SK-N-SH (cell line): ENCODE results near the gene CADM2. TPM values are rescaled to one million over a fixed set of nuclear protein-coding genes. Genes with fewer than 3 reads are reported as not detected.

Experiments used
- CTCF ChIA-PET: fragments of 300-600, 350-600 bp; formaldehyde crosslinking; extraction: SDS; loops from one replicate; lab custom pipeline; 2021; lab: Yijun Ruan, JAX
- POLR2A ChIA-PET: fragments of 350-600 bp; sonication (Branson Sonifier 250); formaldehyde crosslinking; extraction: SDS; loops from one replicate; lab custom pipeline; 2020; ENCODE audit warnings: antibody characterized with exemption, inconsistent platforms; lab: Yijun Ruan, JAX
- DNase-seq: peaks from one replicate; pipeline ENCODE4 v3.0.0; 2012
- H2AFZ ChIP-seq: fragments of 200-600 bp; sonication (generic); 2 replicates; pipeline ENCODE4 v1.8.1; 2016; ENCODE audit warnings: antibody characterized with exemption, mild to moderate bottlenecking, low read depth
- H3F3A ChIP-seq: fragments of 200-600 bp; sonication (generic); replicated peaks from 2 replicates; pipeline ENCODE3; 2016; ENCODE audit warnings: antibody characterized with exemption, mild to moderate bottlenecking; ENCODE audit not compliant: insufficient read depth
- H3K27ac ChIP-seq, 2 experiments: fragments of 200-500 bp in 1 of 2; fragments of 200-600 bp in 1 of 2; sonication (Bioruptor generic) in 1 of 2; sonication (generic), shearing (Covaris generic) in 1 of 2; 2 replicates each; pipeline versions ENCODE4 v1.5.1 to v1.6.1; 2014 to 2016; ENCODE audit warnings: low read depth in 2 of 2, inconsistent platforms in 1 of 2, low read length in 1 of 2, mild to moderate bottlenecking in 1 of 2, mixed read lengths in 1 of 2
- H3K27me3 ChIP-seq: fragments of 200-600 bp; sonication (generic), shearing (Covaris generic); 2 replicates; pipeline ENCODE4 v1.6.1; 2016; ENCODE audit warnings: mixed run types; ENCODE audit not compliant: insufficient read depth
- H3K36me3 ChIP-seq, 2 experiments: fragments of 200-500 bp in 1 of 2; fragments of 200-600 bp in 1 of 2; sonication (Bioruptor generic) in 1 of 2; sonication (generic) in 1 of 2; replicated peaks in 1 of 2; 2 replicates each; pipeline versions ENCODE3 to v1.5.1; 2014 to 2016; ENCODE audit warnings: low read length in 1 of 2, mild to moderate bottlenecking in 1 of 2; ENCODE audit not compliant: insufficient read depth in 2 of 2, control insufficient read depth in 1 of 2
- H3K4me1 ChIP-seq, 2 experiments: fragments of 200-500 bp in 1 of 2; fragments of 200-600 bp in 1 of 2; sonication (Bioruptor generic) in 1 of 2; sonication (generic), shearing (Covaris generic) in 1 of 2; 2 replicates each; pipeline versions ENCODE4 v1.5.1 to v1.6.1; 2014 to 2016; ENCODE audit warnings: low read depth in 1 of 2, low read length in 1 of 2, mixed run types in 1 of 2; ENCODE audit not compliant: insufficient read depth in 2 of 2, control insufficient read depth in 1 of 2
- H3K4me2 ChIP-seq: fragments of 200-600 bp; sonication (generic), shearing (Covaris generic); 2 replicates; pipeline ENCODE4 v1.6.1; 2017; ENCODE audit warnings: mixed run types
- H3K4me3 ChIP-seq, 2 experiments: fragments of 200-500 bp in 1 of 2; fragments of 200-600 bp in 1 of 2; sonication (Bioruptor generic) in 1 of 2; sonication (generic), shearing (Covaris generic) in 1 of 2; 2 replicates each; pipeline versions ENCODE4 v1.5.1 to v1.8.1; 2014 to 2016; ENCODE audit warnings: low read depth in 2 of 2, inconsistent platforms in 1 of 2, low read length in 1 of 2, mild to moderate bottlenecking in 1 of 2, mixed read lengths in 1 of 2, moderate library complexity in 1 of 2
- H3K79me2 ChIP-seq: fragments of 200-600 bp; sonication (generic); 2 replicates; pipeline ENCODE4 v1.8.1; 2017; ENCODE audit warnings: mild to moderate bottlenecking; ENCODE audit not compliant: insufficient read depth
- H3K9ac ChIP-seq: fragments of 200-600 bp; sonication (generic); 2 replicates; pipeline ENCODE4 v1.6.1; 2017; ENCODE audit warnings: mixed run types
- H3K9me2 ChIP-seq: fragments of 200-600 bp; sonication (generic); 2 replicates; pipeline ENCODE4 v1.6.1; 2017; ENCODE audit warnings: mixed run types
- H3K9me3 ChIP-seq: fragments of 200-600 bp; sonication (generic); 2 replicates; pipeline ENCODE4 v1.6.1; 2017; ENCODE audit warnings: mixed run types, mild to moderate bottlenecking, moderate library complexity
- H4K20me1 ChIP-seq: fragments of 200-600 bp; sonication (generic); 2 replicates; pipeline ENCODE4 v1.6.1; 2017; ENCODE audit warnings: mild to moderate bottlenecking, mixed run types; ENCODE audit not compliant: insufficient read depth
- EZH2phosphoT487 ChIP-seq: fragments of 200-600 bp; sonication (generic); IDR thresholded peaks from 2 replicates; pipeline ENCODE4 v1.6.1; 2017; ENCODE audit warnings: low read depth, mixed run types, mild to moderate bottlenecking, antibody characterized with exemption, moderate library complexity, borderline replicate concordance
- FOSL2 ChIP-seq: IDR thresholded peaks from 2 replicates; pipeline ENCODE4 v1.4.0; 2012; ENCODE audit warnings: low read depth, mild to moderate bottlenecking, moderate library complexity, borderline replicate concordance
- IRF3 ChIP-seq: fragments of 150-350 bp; IDR thresholded peaks from 2 replicates; pipeline ENCODE4 v1.6.1; 2016; ENCODE audit warnings: mild to moderate bottlenecking, low read depth, low read length
- RCOR1 ChIP-seq: fragments of 150-350 bp; IDR thresholded peaks from 2 replicates; pipeline ENCODE4 v1.6.1; 2017; ENCODE audit warnings: antibody characterized with exemption, low read length
- TCF12 ChIP-seq: IDR thresholded peaks from 2 replicates; pipeline ENCODE4 v1.4.0; 2012
- WGBS: methylation state at CpG from one replicate; pipeline ENCODE4 v1.1.6; 2017; ENCODE audit warnings: low lambda C conversion rate; 5-methylcytosine and 5-hydroxymethylcytosine counted together
- polyA plus RNA-seq, 3 experiments: library from polyadenylated mRNA; depleted of rRNA; stranded (reverse); fragments of >200 nt; gene quantifications; 2 replicates each; pipeline ENCODE4 v1.2.3, GENCODE V29; 2012
- TF ChIP-seq, protein P1 (sequence below): fragments of 200-600 bp; sonication (generic); IDR thresholded peaks from 2 replicates; pipeline ENCODE4 v1.6.1; 2017; ENCODE audit warnings: antibody characterized with exemption, mild to moderate bottlenecking, moderate library complexity
- TF ChIP-seq, protein P2 (sequence below): IDR thresholded peaks from 2 replicates; pipeline ENCODE4 v1.6.1; 2012; ENCODE audit warnings: mild to moderate bottlenecking, low read depth, low read length, moderate library complexity

CADM2 gene
- polyA plus RNA-seq, 1 of the 3 experiments (the other 2 are of a cell fraction) = 0.46 TPM

- no peak overlapping the region for H2AFZ ChIP-seq
- H3K4me2 ChIP-seq = no peak overlapping the region
- CTCF ChIA-PET = interaction anchor here (0.5 to 1.9 kb wide), 5 partner anchors 9 to 439 kb away, joined by 3 to 7 read pairs (median 6); no protein-coding TSS in a partner anchor
- H3K9ac ChIP-seq = no peak overlapping the region
- peak; percentile 7 for DNase-seq
- POLR2A ChIA-PET = no interaction called here
- no peaks in the 10 kb centered on the region for H3K9me3 ChIP-seq
- H3K27me3 ChIP-seq = no peaks in the 10 kb centered on the region
- no peaks in the 10 kb centered on the region for H3K36me3 ChIP-seq
- H3K27ac ChIP-seq = no peak overlapping the region
- WGBS = 31% methylated on average over 4 of the region's 4 CpGs
- H3K4me1 ChIP-seq = no peaks in the 10 kb centered on the region
- no peak overlapping the region; a peak in 1 of 4 replicates for H3K4me3 ChIP-seq
- no peaks in the 10 kb centered on the region for H3K79me2 ChIP-seq
- no peaks in the 10 kb centered on the region for H3K9me2 ChIP-seq
- no peaks in the 10 kb centered on the region for H4K20me1 ChIP-seq
- no peaks in the 10 kb centered on the region for H3F3A ChIP-seq
- TF ChIP-seq, protein P1, sequence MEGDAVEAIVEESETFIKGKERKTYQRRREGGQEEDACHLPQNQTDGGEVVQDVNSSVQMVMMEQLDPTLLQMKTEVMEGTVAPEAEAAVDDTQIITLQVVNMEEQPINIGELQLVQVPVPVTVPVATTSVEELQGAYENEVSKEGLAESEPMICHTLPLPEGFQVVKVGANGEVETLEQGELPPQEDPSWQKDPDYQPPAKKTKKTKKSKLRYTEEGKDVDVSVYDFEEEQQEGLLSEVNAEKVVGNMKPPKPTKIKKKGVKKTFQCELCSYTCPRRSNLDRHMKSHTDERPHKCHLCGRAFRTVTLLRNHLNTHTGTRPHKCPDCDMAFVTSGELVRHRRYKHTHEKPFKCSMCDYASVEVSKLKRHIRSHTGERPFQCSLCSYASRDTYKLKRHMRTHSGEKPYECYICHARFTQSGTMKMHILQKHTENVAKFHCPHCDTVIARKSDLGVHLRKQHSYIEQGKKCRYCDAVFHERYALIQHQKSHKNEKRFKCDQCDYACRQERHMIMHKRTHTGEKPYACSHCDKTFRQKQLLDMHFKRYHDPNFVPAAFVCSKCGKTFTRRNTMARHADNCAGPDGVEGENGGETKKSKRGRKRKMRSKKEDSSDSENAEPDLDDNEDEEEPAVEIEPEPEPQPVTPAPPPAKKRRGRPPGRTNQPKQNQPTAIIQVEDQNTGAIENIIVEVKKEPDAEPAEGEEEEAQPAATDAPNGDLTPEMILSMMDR = peak; percentile 34
- TF ChIP-seq FOSL2 = no peak
- TF ChIP-seq, all 33 proteins: peak for 1
Measured at GRCh38 chr3:84943379-84943778, 15.4 kb upstream of the CADM2 start.

GRCh38 chr3:84946240-84946639 is 12.5 kb upstream of the CADM2 start:
- no peaks in the 10 kb centered on the region for H4K20me1 ChIP-seq
- no peak for TF ChIP-seq TCF12
- no peak for TF ChIP-seq EZH2phosphoT487
- no peak for TF ChIP-seq RCOR1
- TF ChIP-seq IRF3 = no peak
- TF ChIP-seq, protein P2, sequence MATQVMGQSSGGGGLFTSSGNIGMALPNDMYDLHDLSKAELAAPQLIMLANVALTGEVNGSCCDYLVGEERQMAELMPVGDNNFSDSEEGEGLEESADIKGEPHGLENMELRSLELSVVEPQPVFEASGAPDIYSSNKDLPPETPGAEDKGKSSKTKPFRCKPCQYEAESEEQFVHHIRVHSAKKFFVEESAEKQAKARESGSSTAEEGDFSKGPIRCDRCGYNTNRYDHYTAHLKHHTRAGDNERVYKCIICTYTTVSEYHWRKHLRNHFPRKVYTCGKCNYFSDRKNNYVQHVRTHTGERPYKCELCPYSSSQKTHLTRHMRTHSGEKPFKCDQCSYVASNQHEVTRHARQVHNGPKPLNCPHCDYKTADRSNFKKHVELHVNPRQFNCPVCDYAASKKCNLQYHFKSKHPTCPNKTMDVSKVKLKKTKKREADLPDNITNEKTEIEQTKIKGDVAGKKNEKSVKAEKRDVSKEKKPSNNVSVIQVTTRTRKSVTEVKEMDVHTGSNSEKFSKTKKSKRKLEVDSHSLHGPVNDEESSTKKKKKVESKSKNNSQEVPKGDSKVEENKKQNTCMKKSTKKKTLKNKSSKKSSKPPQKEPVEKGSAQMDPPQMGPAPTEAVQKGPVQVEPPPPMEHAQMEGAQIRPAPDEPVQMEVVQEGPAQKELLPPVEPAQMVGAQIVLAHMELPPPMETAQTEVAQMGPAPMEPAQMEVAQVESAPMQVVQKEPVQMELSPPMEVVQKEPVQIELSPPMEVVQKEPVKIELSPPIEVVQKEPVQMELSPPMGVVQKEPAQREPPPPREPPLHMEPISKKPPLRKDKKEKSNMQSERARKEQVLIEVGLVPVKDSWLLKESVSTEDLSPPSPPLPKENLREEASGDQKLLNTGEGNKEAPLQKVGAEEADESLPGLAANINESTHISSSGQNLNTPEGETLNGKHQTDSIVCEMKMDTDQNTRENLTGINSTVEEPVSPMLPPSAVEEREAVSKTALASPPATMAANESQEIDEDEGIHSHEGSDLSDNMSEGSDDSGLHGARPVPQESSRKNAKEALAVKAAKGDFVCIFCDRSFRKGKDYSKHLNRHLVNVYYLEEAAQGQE = peak; percentile 87
- H3K4me3 ChIP-seq = no peak overlapping the region
- no peaks in the 10 kb centered on the region for H3K27me3 ChIP-seq
- DNase-seq = no peak
- H3K27ac ChIP-seq = no peak overlapping the region
- H3K9me3 ChIP-seq = no peaks in the 10 kb centered on the region
- no peaks in the 10 kb centered on the region for H3K36me3 ChIP-seq
- 7% methylated on average over 1 of the region's 1 CpG for WGBS
- H3K4me1 ChIP-seq = no peaks in the 10 kb centered on the region
- H3K79me2 ChIP-seq = no peaks in the 10 kb centered on the region
- no peak overlapping the region for H3K4me2 ChIP-seq
- no peak overlapping the region for H3K9ac ChIP-seq
- ChIA-PET POLR2A (no interaction called here), CTCF (no interaction called here)
- H2AFZ ChIP-seq = no peak overlapping the region
- H3F3A ChIP-seq = no peaks in the 10 kb centered on the region
- H3K9me2 ChIP-seq = no peaks in the 10 kb centered on the region
